ENCODE results near the gene PCBP3.

Gene PCBP3

GRCh38 chr21:45830720-45831366, 187.3 kb downstream of the PCBP3 start:
- DNase-seq, result peak in 1 of 2 experiments; percentile 5

GRCh38 chr21:45831991-45832740, 188.6 kb downstream of the PCBP3 start:
- DNase-seq, result peak in 1 of 2 experiments; percentile 7

- peak in 1 of 2 experiments; percentile 4 for DNase-seq
Measured at GRCh38 chr21:45832741-45833235, 189.3 kb downstream of the PCBP3 start.

GRCh38 chr21:45833414-45833813, 189.9 kb downstream of the PCBP3 start:
- DNase-seq, result peak in 1 of 2 experiments; percentile 5

GRCh38 chr21:45834026-45834715, 190.6 kb downstream of the PCBP3 start:
- peak in 1 of 2 experiments; percentile 6 for DNase-seq

GRCh38 chr21:45834821-45835293, 191.3 kb downstream of the PCBP3 start:
- peak in 1 of 2 experiments; percentile 10 for DNase-seq

- DNase-seq, result no peak
Measured at GRCh38 chr21:45835301-45836267, 192.1 kb downstream of the PCBP3 start.

GRCh38 chr21:45836268-45836655, 192.7 kb downstream of the PCBP3 start:
- DNase-seq, result no peak

GRCh38 chr21:45836694-45837670, 193.5 kb downstream of the PCBP3 start:
- no peak for DNase-seq

GRCh38 chr21:45837936-45838335, 194.4 kb downstream of the PCBP3 start:
- no peak for DNase-seq

- no peak for DNase-seq
Measured at GRCh38 chr21:45838634-45839033, 195.1 kb downstream of the PCBP3 start.

GRCh38 chr21:45839274-45839673, 195.7 kb downstream of the PCBP3 start:
- DNase-seq, result no peak

- DNase-seq, result no peak
Measured at GRCh38 chr21:45841033-45841432, 197.5 kb downstream of the PCBP3 start.

GRCh38 chr21:45843426-45843825, 199.9 kb downstream of the PCBP3 start:
- no peak for DNase-seq

GRCh38 chr21:45844181-45844580, 200.7 kb downstream of the PCBP3 start:
- DNase-seq, result no peak

GRCh38 chr21:45845063-45845769, 201.7 kb downstream of the PCBP3 start:
- no peak for DNase-seq

GRCh38 chr21:45845770-45846090, 202.2 kb downstream of the PCBP3 start:
- no peak for DNase-seq

- no peak for DNase-seq
Measured at GRCh38 chr21:45846373-45847160, 203.0 kb downstream of the PCBP3 start.

GRCh38 chr21:45847870-45848269, 204.3 kb downstream of the PCBP3 start:
- no peak for DNase-seq

- DNase-seq, result no peak
Measured at GRCh38 chr21:45848331-45848730, 204.8 kb downstream of the PCBP3 start.
